ENCODE measurements around the gene RNGTT. TPM values are rescaled to one million over a fixed set of nuclear protein-coding genes. Genes with fewer than 3 reads are reported as not detected.

The RNGTT gene
- total and polyA plus RNA-seq, 10 of the 15 experiments (the other 5 are each of a cell fraction or from before 2014, with no cell fraction given), result 7.7 to 30.4 (median 22.2) TPM

GRCh38 chr6:88860310-88860709, 103.1 kb downstream of the RNGTT start:
- ChIA-PET CTCF (interaction anchor here (0.7 to 2.5 kb wide), 2 partner anchors 10 to 1467 kb away, joined by 3 to 12 read pairs; no protein-coding TSS in a partner anchor), RAD21 (ENCODE audit: unreplicated experiment) (no interaction called here), SMC1A (ENCODE audit: uncharacterized antibody, unreplicated experiment) (no interaction called here), POLR2A (no interaction called here)
- Histone ChIP-seq H4K20me1 (ENCODE audit: control insufficient read depth, insufficient read depth) (no peaks in the 10 kb centered on the region), H3K79me2 (ENCODE audit: control insufficient read depth, insufficient read depth, low read length) (no peaks in the 10 kb centered on the region; the same call in 1 of the 2 replicates), H2AFZ (ENCODE audit: control insufficient read depth, low read depth, low read length) (no peak overlapping the region), H3K27me3 (replicated peaks in 1 of 2; ENCODE audit: control insufficient read depth in 2 of 2, insufficient read depth in 2 of 2, low read length in 1 of 2) (no peaks in the 10 kb centered on the region), H3K9me3 (replicated peaks; ENCODE audit: control insufficient read depth, insufficient read depth, low read length) (no peaks in the 10 kb centered on the region), H3K9ac (ENCODE audit: control insufficient read depth, insufficient read depth, low read length) (no peak overlapping the region), H3K4me3 (no peak overlapping the region), H3K4me1 (ENCODE audit: control insufficient read depth, insufficient read depth, low read length) (no peaks in the 10 kb centered on the region), H3K36me3 (ENCODE audit: control insufficient read depth in 2 of 2, insufficient read depth in 2 of 2, low read length in 1 of 2) (peaks cover 1 to 4% of the 10 kb centered on the region in 2 experiments), H3K4me2 (ENCODE audit: control insufficient read depth, insufficient read depth) (no peak overlapping the region), H3K27ac (ENCODE audit: control insufficient read depth, insufficient read depth) (no peak overlapping the region)
- no peak for TF ChIP-seq IRF5 (IDR thresholded peaks at IDR 0.05; ENCODE audit: borderline replicate concordance)
- TF ChIP-seq BCL3 (IDR thresholded peaks at IDR 0.05; ENCODE audit: borderline replicate concordance, insufficient read depth, low read depth, low read length, poor library complexity, severe bottlenecking), result no peak
- TF ChIP-seq BHLHE40 (IDR thresholded peaks at IDR 0.05; ENCODE audit: borderline replicate concordance in 1 of 2, low read depth in 2 of 2, low read length in 1 of 2), result no peak
- no peak for TF ChIP-seq CHD4 (IDR thresholded peaks at IDR 0.05)
- TF ChIP-seq ELK1 (IDR thresholded peaks at IDR 0.05; ENCODE audit: low read depth, low read length), result no peak
- TF ChIP-seq POLR2A (IDR thresholded peaks at IDR 0.05; ENCODE audit: low read depth, low read length), result no peak
- no peak for TF ChIP-seq RFX5 (IDR thresholded peaks at IDR 0.05; ENCODE audit: low read depth, low read length)
- TF ChIP-seq JUNB (IDR thresholded peaks at IDR 0.05), result no peak
- TF ChIP-seq E2F4 (IDR thresholded peaks at IDR 0.05; ENCODE audit: low read depth, low read length), result no peak
- TF ChIP-seq PML (IDR thresholded peaks at IDR 0.05; ENCODE audit: low read length), result no peak
- no peak for TF ChIP-seq KDM1A (IDR thresholded peaks at IDR 0.05; ENCODE audit: borderline replicate concordance)
- no peak for TF ChIP-seq ZBTB11 (CRISPR knock-in tag; IDR thresholded peaks at IDR 0.05)
- TF ChIP-seq DPF2 (IDR thresholded peaks at IDR 0.05), result no peak
- no peak for TF ChIP-seq HSF1 (IDR thresholded peaks at IDR 0.05; ENCODE audit: low read depth, low read length)
- TF ChIP-seq ZNF274 (IDR thresholded peaks at IDR 0.05; ENCODE audit: insufficient read depth, insufficient read length), result no peak
- FAIRE-seq, result no peak
- no TSS peak for BruUV-seq (replicated peaks)
- DNase-seq (ENCODE audit: low read depth, low spot score), result no peak
- in situ Hi-C loops (cut with MboI) (no loop called here), intact Hi-C loops (cut with micrococcal nuclease; ENCODE audit: unreplicated experiment) (no loop called here)
- WGBS (ENCODE audit: insufficient coverage, insufficient replicate concordance, low lambda C conversion rate, missing lambda C conversion rate), result 97% methylated on average over 2 of the region's 2 CpGs
- no peak for ATAC-seq
